ENCODE data around the gene HSPB8.

Gene HSPB8

GRCh38 chr12:119145367-119145766, 33.4 kb upstream of the HSPB8 start:
- DNase-seq (ENCODE audit: low read depth), result no peak
- TF ChIP-seq, protein P1, sequence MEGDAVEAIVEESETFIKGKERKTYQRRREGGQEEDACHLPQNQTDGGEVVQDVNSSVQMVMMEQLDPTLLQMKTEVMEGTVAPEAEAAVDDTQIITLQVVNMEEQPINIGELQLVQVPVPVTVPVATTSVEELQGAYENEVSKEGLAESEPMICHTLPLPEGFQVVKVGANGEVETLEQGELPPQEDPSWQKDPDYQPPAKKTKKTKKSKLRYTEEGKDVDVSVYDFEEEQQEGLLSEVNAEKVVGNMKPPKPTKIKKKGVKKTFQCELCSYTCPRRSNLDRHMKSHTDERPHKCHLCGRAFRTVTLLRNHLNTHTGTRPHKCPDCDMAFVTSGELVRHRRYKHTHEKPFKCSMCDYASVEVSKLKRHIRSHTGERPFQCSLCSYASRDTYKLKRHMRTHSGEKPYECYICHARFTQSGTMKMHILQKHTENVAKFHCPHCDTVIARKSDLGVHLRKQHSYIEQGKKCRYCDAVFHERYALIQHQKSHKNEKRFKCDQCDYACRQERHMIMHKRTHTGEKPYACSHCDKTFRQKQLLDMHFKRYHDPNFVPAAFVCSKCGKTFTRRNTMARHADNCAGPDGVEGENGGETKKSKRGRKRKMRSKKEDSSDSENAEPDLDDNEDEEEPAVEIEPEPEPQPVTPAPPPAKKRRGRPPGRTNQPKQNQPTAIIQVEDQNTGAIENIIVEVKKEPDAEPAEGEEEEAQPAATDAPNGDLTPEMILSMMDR (IDR thresholded peaks at IDR 0.05; ENCODE audit: insufficient read depth, low read depth, low read length, missing control alignments), result no peak
- H3K4me3 ChIP-seq (ENCODE audit: low read depth, low read length), result no peak overlapping the region

DNA sequence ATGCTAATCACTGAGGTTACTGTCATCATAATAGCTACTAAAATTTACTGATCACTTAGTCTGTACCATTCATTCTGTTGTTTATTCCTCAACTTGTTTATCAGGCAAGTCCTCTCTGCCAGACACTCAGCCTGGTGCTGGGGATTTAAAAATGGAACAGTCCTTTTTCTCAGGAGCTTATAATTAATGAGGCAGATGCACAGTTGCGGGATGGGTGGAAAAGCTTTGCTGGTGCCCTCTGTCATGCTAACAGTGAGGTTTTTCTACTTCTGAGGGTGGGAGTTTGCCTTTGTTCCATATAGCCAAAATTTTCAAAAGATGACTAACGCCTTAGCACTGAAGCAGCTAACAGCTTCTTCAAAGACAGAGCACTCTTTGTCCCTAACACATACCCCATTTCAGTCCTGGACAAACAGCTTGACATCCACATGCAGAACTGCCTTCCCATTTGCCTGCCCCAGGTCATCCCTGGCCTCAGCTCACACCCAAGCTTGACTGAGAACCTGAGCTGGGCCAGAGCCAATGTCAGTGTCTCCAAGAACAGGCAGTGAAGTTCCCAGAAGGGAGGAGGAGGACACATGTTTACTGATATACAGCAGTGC, 30.8 kb upstream of the HSPB8 start:
- no peak overlapping the region for H3K4me3 ChIP-seq (ENCODE audit: low read depth, low read length)
- DNase-seq (ENCODE audit: low read depth), result no peak
- TF ChIP-seq, protein P1 (IDR thresholded peaks at IDR 0.05; ENCODE audit: insufficient read depth, low read depth, low read length, missing control alignments), result no peak

DNA sequence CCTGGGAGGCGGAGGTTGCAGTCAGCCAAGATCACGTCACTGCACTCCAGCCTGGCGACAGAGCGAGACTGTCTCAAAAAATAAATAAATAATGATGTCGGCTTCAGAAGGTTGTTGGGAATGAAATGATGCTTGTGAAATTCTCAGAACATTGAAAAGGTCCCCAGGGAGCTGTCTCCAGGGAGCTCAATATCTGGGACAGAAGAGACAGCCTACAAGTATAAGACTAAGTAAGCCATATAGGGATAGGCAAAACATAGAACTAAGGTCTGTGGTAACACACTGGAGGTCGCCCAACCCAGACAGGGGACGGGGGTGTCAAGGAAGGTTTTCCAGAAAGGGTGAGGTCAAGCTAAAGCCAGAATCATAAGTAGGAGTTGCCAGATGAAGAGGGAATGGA, 29.5 kb upstream of the HSPB8 start:
- no peak overlapping the region for H3K4me3 ChIP-seq (ENCODE audit: low read depth, low read length)
- TF ChIP-seq, protein P1 (IDR thresholded peaks at IDR 0.05; ENCODE audit: insufficient read depth, low read depth, low read length, missing control alignments), result no peak
- no peak for DNase-seq (ENCODE audit: low read depth)

GRCh38 chr12:119151445-119152026, 27.2 kb upstream of the HSPB8 start:
- DNase-seq (ENCODE audit: low read depth), result no peak
- no peak overlapping the region for H3K4me3 ChIP-seq (ENCODE audit: low read depth, low read length)
- TF ChIP-seq, protein P1 (IDR thresholded peaks at IDR 0.05; ENCODE audit: insufficient read depth, low read depth, low read length, missing control alignments), result no peak

DNA sequence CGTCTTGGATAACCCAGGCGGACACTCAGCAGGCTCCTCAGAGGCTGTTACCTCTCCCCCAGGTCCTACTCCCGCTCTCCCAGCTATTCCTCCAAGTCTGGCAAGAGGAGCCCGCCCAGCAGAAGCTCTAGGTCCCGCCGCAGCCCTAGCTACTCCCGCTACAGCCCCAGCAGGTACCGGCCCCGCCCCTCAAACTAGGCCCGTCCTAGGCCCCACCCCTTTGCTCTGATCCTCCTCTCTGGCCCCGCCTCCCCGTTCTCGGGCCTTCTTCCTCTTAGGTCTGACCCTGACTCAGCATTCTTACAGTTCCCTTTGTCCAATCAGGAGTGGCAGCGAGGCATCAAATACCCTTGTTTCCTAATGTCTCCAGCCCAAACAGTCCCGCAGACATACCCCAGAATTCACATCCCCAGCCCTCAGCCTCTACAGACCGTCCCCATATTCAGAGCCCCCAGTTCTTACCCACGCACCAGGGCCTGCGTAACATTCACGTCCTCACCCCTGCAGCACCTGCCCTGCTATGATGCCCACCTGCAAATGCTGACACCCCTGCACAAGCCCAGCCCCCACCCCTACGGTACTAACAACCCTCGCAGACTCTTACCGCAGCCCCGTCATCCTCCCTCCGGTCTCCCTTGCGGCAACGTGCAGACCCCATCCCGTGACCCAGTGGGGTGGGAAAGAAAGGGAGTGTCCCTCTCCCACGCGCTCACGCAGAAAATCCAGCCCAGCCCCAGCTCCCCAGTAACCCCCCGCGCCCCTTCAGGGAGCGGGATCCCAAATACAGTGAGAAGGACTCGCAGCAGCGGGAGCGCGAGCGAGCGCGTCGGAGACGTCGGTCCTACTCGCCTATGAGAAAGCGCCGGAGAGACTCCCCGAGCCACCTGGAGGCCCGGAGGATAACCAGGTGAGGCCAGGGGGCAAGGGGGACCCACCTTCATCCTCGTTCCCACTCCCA, 25.0 kb upstream of the HSPB8 start:
- no peak overlapping the region for H3K4me3 ChIP-seq (ENCODE audit: low read depth, low read length)
- TF ChIP-seq, protein P1 (IDR thresholded peaks at IDR 0.05; ENCODE audit: insufficient read depth, low read depth, low read length, missing control alignments), result no peak
- peak; percentile 4 for DNase-seq (ENCODE audit: low read depth)

- DNase-seq (ENCODE audit: low read depth), result peak; percentile 9
- no peak overlapping the region for H3K4me3 ChIP-seq (ENCODE audit: low read depth, low read length)
- TF ChIP-seq, protein P1 (IDR thresholded peaks at IDR 0.05; ENCODE audit: insufficient read depth, low read depth, low read length, missing control alignments), result no peak
Observed at GRCh38 chr12:119154435-119154818, 24.3 kb upstream of the HSPB8 start.

Data from GM12865 (cell line).